ENCODE data around the gene FMR1.
A peak's percentile ranks its signal among the peaks of the same experiment; 100 is the strongest.

FMR1 gene

DNA sequence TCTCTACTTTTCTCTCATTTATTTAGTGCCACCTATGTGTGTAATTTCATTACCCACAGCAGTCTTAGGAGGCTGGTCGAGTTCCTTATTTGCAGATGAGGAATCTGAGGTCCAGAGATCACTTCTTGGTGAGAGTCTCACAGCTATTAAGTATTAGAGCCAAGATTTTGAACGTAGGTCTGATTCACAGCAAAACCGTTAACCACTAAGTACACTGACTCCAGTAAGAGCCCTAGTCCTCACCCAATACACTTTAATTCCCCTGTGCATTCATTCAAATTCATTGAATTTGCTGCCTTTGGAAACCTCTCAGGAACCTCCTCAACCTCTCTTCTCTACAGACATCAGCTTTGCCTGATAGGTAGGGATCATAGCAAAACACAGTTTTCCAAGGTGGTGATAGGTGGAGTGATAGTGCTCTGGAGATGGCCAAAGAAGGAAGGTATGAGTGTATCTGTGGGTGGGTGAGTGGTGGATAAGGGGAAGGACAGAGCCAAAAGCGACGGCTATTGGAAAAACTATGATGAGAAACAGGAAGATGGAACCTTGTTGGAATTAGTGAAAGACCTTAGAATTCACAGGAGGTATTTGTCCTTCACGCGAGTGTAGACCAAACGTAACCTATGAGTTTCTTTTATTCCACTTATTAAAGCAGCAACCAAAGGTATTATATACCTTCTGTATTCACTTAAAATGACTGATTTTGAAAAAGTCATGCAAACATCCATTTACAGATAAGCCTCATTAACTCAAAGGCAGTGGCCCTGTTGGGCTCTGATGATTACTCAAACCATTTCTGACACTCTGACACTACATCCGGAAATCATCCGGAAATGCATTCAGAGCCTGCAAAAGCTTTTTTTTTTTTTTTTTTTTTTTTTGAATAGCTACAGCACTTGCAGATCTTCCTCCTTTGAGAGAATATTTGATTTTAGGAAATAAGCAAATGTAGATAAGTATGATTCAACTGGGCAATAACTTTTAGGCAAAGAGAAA lies 6.3 kb downstream of the FMR1 start:
- DNase-seq: peak; percentile 60

- DNase-seq: no peak
Observed at GRCh38 chrX:147920161-147920666, 8.5 kb downstream of the FMR1 start.

- DNase-seq: no peak
Observed at GRCh38 chrX:147923605-147924004, 11.9 kb downstream of the FMR1 start.

GRCh38 chrX:147927256-147927655 lies 15.5 kb downstream of the FMR1 start:
- DNase-seq: no peak

DNA sequence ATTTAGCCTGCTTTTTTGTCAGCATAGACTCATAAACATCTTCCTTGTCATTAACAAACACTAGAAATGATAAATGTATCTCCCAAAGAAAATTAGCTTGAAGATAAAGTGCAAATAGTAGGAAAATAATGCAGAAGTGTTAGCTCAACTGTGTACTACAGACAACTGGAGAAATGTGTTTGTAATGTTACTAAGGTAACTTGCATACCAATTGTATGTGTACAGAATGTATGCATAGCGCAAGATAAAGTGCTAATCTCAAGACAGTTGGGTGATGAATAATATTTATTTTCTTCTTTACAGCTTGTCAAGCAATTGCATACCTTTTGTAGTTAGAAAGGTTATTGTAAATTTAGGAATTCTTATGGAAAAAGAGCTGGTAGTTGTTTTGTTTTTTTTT lies 22.1 kb downstream of the FMR1 start:
- no peak for DNase-seq

DNA sequence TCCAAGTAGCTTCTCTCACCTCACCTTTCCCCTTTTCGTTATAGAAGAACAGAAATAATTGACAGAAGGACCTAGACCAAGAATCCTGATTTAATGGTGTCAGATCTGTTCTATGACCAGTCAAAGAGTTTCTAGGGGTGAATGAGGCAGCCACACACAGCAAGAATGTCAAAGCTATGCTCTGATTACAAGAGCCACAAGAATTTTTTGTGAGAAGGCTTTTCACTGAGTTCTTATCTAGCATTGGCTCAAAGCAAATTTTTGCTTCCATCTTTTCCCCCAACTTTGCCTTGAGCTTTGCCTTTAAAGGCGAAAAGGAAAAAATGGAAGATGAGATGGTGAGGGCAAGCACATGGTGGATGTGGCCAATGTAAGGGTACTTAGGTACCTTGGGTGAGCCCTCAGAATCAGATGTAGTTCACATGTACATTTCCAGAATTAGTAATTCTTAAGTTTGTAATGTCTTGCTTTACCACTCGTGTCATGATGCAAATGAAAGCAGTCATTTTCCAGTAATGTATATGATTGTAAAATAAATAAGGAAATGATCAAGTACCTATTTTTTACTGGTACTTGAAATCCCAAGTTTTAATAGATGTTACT lies 23.5 kb downstream of the FMR1 start:
- DNase-seq: no peak

- DNase-seq: no peak
Observed at GRCh38 chrX:147945286-147945685, 33.6 kb downstream of the FMR1 start.

GRCh38 chrX:147948531-147948930 lies 36.8 kb downstream of the FMR1 start:
- no peak for DNase-seq

DNA sequence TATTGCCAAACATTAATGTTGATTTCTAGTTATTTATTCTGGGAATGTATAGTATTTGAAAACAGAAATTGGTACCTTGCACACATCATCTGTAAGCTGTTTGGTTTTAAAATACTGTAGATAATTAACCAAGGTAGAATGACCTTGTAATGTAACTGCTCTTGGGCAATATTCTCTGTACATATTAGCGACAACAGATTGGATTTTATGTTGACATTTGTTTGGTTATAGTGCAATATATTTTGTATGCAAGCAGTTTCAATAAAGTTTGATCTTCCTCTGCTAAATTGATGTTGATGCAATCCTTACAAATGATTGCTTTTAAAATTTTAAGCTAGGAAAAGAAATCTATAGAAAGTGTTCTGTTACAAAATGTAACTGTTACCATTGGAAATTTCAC lies 38.6 kb downstream of the FMR1 start:
- no peak for DNase-seq

- no peak for DNase-seq
Observed at GRCh38 chrX:147953976-147954375, 42.3 kb downstream of the FMR1 start.

- DNase-seq: no peak
Observed at GRCh38 chrX:147957291-147957690, 45.6 kb downstream of the FMR1 start.

GRCh38 chrX:147958291-147958690 lies 46.6 kb downstream of the FMR1 start:
- no peak for DNase-seq

DNA sequence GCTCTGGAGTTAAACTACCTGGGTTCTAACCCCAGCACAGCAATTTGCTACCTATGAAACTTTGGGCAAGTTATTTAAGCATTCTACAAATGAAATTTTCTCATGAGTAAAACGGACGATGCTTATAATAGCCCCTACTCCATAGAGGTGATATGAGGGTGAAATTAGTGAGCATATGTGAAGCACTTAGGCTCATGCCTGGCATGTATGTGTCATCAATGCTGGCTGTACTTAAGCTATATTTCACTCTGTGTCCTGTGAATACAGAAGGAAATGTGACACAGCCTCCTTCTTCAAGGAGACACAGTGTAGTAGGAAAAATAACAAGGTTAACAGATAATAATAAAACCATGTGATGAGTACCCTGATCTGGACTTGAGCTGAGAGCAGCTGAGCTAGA lies 49.0 kb downstream of the FMR1 start:
- no peak for DNase-seq

DNA sequence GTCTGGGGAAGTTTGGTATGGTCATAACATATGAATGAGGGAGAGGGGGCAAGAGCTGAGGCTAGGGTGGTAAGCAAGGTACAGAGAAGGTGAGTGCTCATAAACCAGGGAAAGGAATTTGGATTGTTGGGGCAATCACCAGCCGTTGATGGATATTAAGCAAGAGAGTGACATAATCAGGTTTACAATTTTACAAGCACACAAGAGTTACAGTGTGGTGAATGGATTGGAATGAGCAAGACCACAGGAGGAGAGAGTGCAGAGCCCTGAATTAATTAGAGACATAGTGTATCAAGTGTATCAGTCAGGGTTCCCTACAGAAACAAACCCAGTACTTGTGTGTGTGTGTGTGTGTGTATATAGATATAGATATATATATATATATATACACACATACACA lies 50.8 kb downstream of the FMR1 start:
- DNase-seq: no peak

DNA sequence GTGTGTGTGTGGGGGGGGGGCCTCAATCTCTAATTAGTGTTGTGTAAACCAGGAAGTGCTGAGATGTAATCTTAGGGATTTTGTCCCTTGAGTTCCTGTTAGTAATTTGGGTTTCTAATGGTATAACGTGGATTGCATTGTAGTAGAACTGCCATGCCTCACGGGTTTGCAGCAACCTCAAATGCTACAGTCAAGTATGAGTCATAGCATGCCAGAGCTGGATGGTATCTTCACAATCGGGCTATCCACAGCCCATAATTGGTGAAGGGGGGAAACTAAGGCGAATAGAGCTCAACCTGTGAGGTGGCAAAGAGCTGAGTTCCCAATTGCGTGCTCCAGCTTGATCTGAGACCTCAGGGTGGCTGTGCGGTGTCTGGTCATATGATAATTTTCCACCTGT lies 67.2 kb downstream of the FMR1 start:
- DNase-seq: no peak

DNA sequence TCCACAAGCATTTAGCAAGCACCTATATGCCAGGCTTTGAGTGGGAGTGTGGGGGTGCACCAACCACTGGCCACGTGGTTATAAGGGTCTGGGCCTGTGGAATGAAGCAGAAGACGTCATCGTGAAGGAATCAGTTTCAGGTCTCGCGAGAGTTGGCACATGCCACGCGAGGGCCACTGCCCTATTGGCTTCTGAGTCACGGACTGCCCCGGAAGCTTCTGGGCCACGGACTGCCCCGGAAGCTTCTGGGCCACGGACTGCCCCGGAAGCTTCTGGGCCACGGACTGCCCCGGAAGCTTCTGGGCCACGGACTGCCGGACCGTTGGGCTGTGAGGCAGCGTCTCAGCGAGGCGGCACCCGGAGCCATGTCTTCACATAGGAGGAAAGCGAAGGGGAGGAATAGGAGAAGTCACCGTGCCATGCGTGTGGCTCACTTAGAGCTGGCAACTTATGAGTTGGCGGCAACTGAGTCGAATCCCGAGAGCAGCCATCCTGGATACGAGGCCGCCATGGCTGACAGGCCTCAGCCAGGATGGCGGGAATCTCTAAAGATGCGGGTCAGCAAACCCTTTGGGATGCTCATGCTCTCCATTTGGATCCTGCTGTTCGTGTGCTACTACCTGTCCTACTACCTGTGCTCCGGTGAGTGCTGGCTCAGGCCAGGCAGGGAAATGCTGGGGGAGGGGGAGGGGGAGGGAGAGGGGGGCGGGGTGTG lies 69.5 kb downstream of the FMR1 start, which contains the start of gene FMR1NB:
Gene FMR1NB, plus strand, starts transcription at position 300 of the 715 bp plus-strand sequence. Its CDS starts 66 bp downstream, at position 366.
- no peak for DNase-seq

All from CD4-positive, alpha-beta T cell treated with Interleukin-12 subunit alpha and Interleukin-12 subunit beta, for 1 hour (primary cell).